Endothelial cell of umbilical vein (primary cell): ENCODE results near the gene MAPK6. TPM values are rescaled to one million over a fixed set of nuclear protein-coding genes. Genes with fewer than 3 reads are reported as not detected.

ENCODE experiments used
- BruUV-seq: library from RNA; stranded (reverse); fragments of 400-500 nt; replicated peaks from 2 replicates; lab custom pipeline; 2021; lab: Mats Ljungman, UMichigan
- CTCF ChIA-PET: fragments of 300-600, 350-600 bp; sonication (Branson Sonifier 250); formaldehyde crosslinking; loops from one replicate; lab custom pipeline; 2021; ENCODE audit warnings: antibody characterized with exemption, inconsistent platforms; lab: Charles Lee
- POLR2A ChIA-PET: fragments of 300-600, 350-600 bp; sonication (Branson Sonifier 250); formaldehyde crosslinking; loops from one replicate; lab custom pipeline; 2021; ENCODE audit warnings: antibody characterized with exemption, inconsistent platforms; lab: Charles Lee
- DNase-seq: peaks from one replicate; pipeline ENCODE4 v3.0.0-alpha.2; 2011; ENCODE audit warnings: low read depth, low spot score
- FAIRE-seq: peaks from 2 replicates; lab custom pipeline; 2011; peaks lifted over from hg19 to GRCh38; lab: Jason Lieb, UNC
- H2AFZ ChIP-seq: 2 replicates; pipeline ENCODE4 v1.6.0; 2012; ENCODE audit warnings: low read depth, low read length, control low read depth, inconsistent platforms
- H3K27ac ChIP-seq: 2 replicates; pipeline ENCODE4 v1.5.1; 2011; ENCODE audit warnings: low read depth, mild to moderate bottlenecking, control low read depth, low read length, moderate library complexity; ENCODE audit not compliant: insufficient read depth
- H3K27me3 ChIP-seq, 2 experiments: 2 replicates each; pipeline versions ENCODE4 v1.6.0 to v1.6.1; 2011; ENCODE audit warnings: low read length in 2 of 2, mixed read lengths in 1 of 2; ENCODE audit not compliant: control insufficient read depth in 2 of 2, insufficient read depth in 2 of 2
- H3K36me3 ChIP-seq, 2 experiments: 2 replicates in 1 of 2; 3 replicates in 1 of 2; pipeline ENCODE4 v1.5.1; 2011; ENCODE audit warnings: low read length in 2 of 2, mild to moderate bottlenecking in 1 of 2, moderate library complexity in 1 of 2; ENCODE audit not compliant: control insufficient read depth in 2 of 2, insufficient read depth in 2 of 2; ENCODE audit errors: extremely low read depth in 1 of 2
- H3K4me1 ChIP-seq: 3 replicates; pipeline ENCODE4 v1.5.1; 2011; ENCODE audit warnings: mild to moderate bottlenecking, low read length; ENCODE audit not compliant: control insufficient read depth, insufficient read depth; ENCODE audit errors: extremely low read depth
- H3K4me2 ChIP-seq: 2 replicates; pipeline ENCODE4 v1.6.1; 2011; ENCODE audit warnings: low read length, control low read depth, mixed read lengths; ENCODE audit not compliant: insufficient read depth
- H3K4me3 ChIP-seq, 3 experiments: fragments of 200-600 bp in 1 of 3; sonication (generic), shearing (Covaris generic) in 1 of 3; replicated peaks in 1 of 3; 2 replicates each; pipeline ENCODE4 v1.5.1; 2011 to 2016; ENCODE audit warnings: control low read depth in 3 of 3, low read length in 3 of 3, mild to moderate bottlenecking in 2 of 3, inconsistent platforms in 1 of 3, low read depth in 1 of 3, moderate library complexity in 1 of 3; ENCODE audit not compliant: insufficient read depth in 1 of 3
- H3K79me2 ChIP-seq: 2 replicates; pipeline ENCODE4 v1.6.0; 2012; ENCODE audit warnings: low read length, inconsistent platforms; ENCODE audit not compliant: control insufficient read depth, insufficient read depth
- H3K9ac ChIP-seq: replicated peaks from 2 replicates; pipeline ENCODE3; 2011; ENCODE audit warnings: low read length, control low read depth; ENCODE audit not compliant: insufficient read depth; ENCODE audit errors: extremely low read depth
- H3K9me1 ChIP-seq: replicated peaks from 3 replicates; pipeline ENCODE4 v1.6.0; 2011; ENCODE audit warnings: mild to moderate bottlenecking, low read length; ENCODE audit not compliant: control insufficient read depth, insufficient read depth; ENCODE audit errors: extremely low read depth
- H3K9me3 ChIP-seq: replicated peaks from 2 replicates; pipeline ENCODE4 v1.5.1; 2012; ENCODE audit warnings: low read length, inconsistent platforms; ENCODE audit not compliant: control insufficient read depth, insufficient read depth
- H4K20me1 ChIP-seq: replicated peaks from 2 replicates; pipeline ENCODE3; 2011; ENCODE audit warnings: mild to moderate bottlenecking, low read length; ENCODE audit not compliant: control insufficient read depth, insufficient read depth; ENCODE audit errors: extremely low read depth
- EZH2 ChIP-seq: IDR thresholded peaks from 2 replicates; pipeline ENCODE4 v1.6.1; 2012; ENCODE audit warnings: borderline replicate concordance, low read depth, mild to moderate bottlenecking, moderate library complexity, low read length, inconsistent platforms; ENCODE audit not compliant: severe bottlenecking
- FOS ChIP-seq: IDR thresholded peaks from 2 replicates; pipeline ENCODE4 v1.6.1; 2011; ENCODE audit warnings: mild to moderate bottlenecking, low read length, moderate library complexity, borderline replicate concordance; ENCODE audit not compliant: insufficient read depth
- GATA2 ChIP-seq: IDR thresholded peaks from 2 replicates; pipeline ENCODE4 v1.7.0; 2011; ENCODE audit warnings: low read depth, mild to moderate bottlenecking, moderate library complexity, mixed read lengths, low read length; ENCODE audit not compliant: insufficient read length, insufficient read depth
- JUN ChIP-seq: IDR thresholded peaks from 2 replicates; pipeline ENCODE4 v1.6.1; 2011; ENCODE audit warnings: borderline replicate concordance, low read depth; ENCODE audit not compliant: insufficient read length, insufficient read depth
- MYC ChIP-seq: IDR thresholded peaks from one replicate; pipeline ENCODE4 v1.6.1; 2011; ENCODE audit warnings: mild to moderate bottlenecking, low read depth, low read length
- POLR2A ChIP-seq: IDR thresholded peaks from 2 replicates; pipeline ENCODE4 v1.6.1; 2012; ENCODE audit warnings: low read depth, mild to moderate bottlenecking, control low read depth, low read length
- POLR2AphosphoS5 ChIP-seq: IDR thresholded peaks from 2 replicates; pipeline ENCODE4 v1.6.1; 2012; ENCODE audit warnings: low read depth, mild to moderate bottlenecking, control low read depth, low read length, moderate library complexity; ENCODE audit not compliant: insufficient read depth
- dilution Hi-C: fragments of 300-500 bp; cut with MboI; formaldehyde crosslinking; loops from one replicate; pipeline ENCODE4 v1.15.0; 2019; ENCODE audit warnings: low sequenced_read_pairs; ENCODE audit not compliant: extremely low pct_ligation_motif_present
- intact Hi-C: fragments of 100-400 bp; cut with micrococcal nuclease; formaldehyde crosslinking; loops from one replicate; pipeline ENCODE4 v1.10.0; 2022
- polyA plus RNA-seq, 4 experiments: library from polyadenylated mRNA; depleted of rRNA in 3 of 4; stranded (reverse) in 3 of 4; unstranded in 1 of 4; fragments of >200 nt; gene quantifications; 2 replicates each; pipeline versions ENCODE4 v1.2.1 to v1.2.3, GENCODE V29; 2011 to 2012; ENCODE audit warnings: missing spikeins in 1 of 4
- total RNA-seq: library from RNA; stranded (reverse); gene quantifications from 2 replicates; pipeline ENCODE4 v1.2.3, GENCODE V29; 2021
- TF ChIP-seq, protein P1 (sequence below): IDR thresholded peaks from 2 replicates; pipeline ENCODE4 v1.6.1; 2011; ENCODE audit not compliant: insufficient read depth, insufficient read length
- TF ChIP-seq, protein P2 (sequence below), 2 donors: IDR thresholded peaks; 1 replicate in 1 of 2; 2 replicates in 1 of 2; pipeline ENCODE4 v1.5.1; 2011; ENCODE audit warnings: low read length in 2 of 2, mild to moderate bottlenecking in 2 of 2, moderate library complexity in 2 of 2, control low read depth in 1 of 2, inconsistent platforms in 1 of 2, low read depth in 1 of 2; ENCODE audit not compliant: insufficient read depth in 1 of 2; ENCODE audit errors: extremely low read depth in 1 of 2

Gene MAPK6
- total and polyA plus RNA-seq, 2 donors (not counting 3 experiments of a cell fraction or from before 2014, with no cell fraction given): 10.9 to 37.4 TPM

DNA sequence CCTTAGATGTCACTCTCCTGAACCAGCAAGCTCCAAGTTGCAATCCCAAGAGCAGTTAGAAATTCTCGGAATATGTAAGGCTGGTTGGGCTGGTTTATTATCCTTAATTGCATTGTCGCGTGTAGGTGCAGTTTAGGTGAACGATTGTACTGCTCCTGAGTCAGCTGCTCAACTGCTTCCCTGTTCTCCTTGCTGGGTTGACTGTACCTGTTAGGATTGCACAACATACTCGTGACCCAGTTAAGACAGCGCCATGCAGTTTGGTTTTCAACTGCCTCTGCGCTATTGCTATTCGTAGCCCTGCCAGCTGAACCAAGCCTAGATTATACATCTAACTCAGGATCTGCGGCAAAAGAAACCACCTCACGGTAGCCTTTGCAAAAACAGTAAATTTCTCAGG, 52.6 kb downstream of the MAPK6 start:
- no TSS peak for BruUV-seq
- dilution Hi-C loops (no loop called here), intact Hi-C loops (loop anchor here (10.0 kb wide), 1 partner anchor 417 kb away; no protein-coding TSS in a partner anchor)
- Histone ChIP-seq H3K4me2 (no peak overlapping the region), H3K27ac (no peak overlapping the region), H3K4me3 (no peak overlapping the region), H4K20me1 (no peaks in the 10 kb centered on the region), H3K9ac (no peak overlapping the region), H3K36me3 (no peaks in the 10 kb centered on the region), H3K9me3 (no peaks in the 10 kb centered on the region), H3K79me2 (no peaks in the 10 kb centered on the region), H3K4me1 (peaks cover under 1% of the 10 kb centered on the region), H3K27me3 (no peaks in the 10 kb centered on the region), H2AFZ (no peak overlapping the region), H3K9me1 (no peaks in the 10 kb centered on the region)
- no peak for DNase-seq
- no peak for FAIRE-seq
- ChIA-PET CTCF (interaction anchor here (1.9 kb wide), 1 partner anchor 36 kb away, joined by 4 read pairs; no protein-coding TSS in a partner anchor), POLR2A (no interaction called here)
- TF ChIP-seq POLR2AphosphoS5 (no peak), FOS (no peak), MYC (no peak), GATA2 (no peak), JUN (no peak), POLR2A (no peak), EZH2 (no peak)
- TF ChIP-seq, protein P1, sequence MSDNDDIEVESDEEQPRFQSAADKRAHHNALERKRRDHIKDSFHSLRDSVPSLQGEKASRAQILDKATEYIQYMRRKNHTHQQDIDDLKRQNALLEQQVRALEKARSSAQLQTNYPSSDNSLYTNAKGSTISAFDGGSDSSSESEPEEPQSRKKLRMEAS: no peak
- TF ChIP-seq, protein P2, sequence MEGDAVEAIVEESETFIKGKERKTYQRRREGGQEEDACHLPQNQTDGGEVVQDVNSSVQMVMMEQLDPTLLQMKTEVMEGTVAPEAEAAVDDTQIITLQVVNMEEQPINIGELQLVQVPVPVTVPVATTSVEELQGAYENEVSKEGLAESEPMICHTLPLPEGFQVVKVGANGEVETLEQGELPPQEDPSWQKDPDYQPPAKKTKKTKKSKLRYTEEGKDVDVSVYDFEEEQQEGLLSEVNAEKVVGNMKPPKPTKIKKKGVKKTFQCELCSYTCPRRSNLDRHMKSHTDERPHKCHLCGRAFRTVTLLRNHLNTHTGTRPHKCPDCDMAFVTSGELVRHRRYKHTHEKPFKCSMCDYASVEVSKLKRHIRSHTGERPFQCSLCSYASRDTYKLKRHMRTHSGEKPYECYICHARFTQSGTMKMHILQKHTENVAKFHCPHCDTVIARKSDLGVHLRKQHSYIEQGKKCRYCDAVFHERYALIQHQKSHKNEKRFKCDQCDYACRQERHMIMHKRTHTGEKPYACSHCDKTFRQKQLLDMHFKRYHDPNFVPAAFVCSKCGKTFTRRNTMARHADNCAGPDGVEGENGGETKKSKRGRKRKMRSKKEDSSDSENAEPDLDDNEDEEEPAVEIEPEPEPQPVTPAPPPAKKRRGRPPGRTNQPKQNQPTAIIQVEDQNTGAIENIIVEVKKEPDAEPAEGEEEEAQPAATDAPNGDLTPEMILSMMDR (IDR thresholded peaks at IDR 0.05; ENCODE audit: extremely low read depth in 1 of 2, insufficient read depth in 1 of 2, low read depth in 1 of 2, low read length in 2 of 2): no peak
